Hepatocyte (in vitro differentiated cells): ENCODE results near the gene LHPP. TPM values are rescaled to one million over a fixed set of nuclear protein-coding genes. Genes with fewer than 3 reads are reported as not detected.

Source experiments
- DNase-seq: peaks from one replicate; pipeline ENCODE4 v3.0.0-alpha.2; 2016; ENCODE audit warnings: low spot score
- H2AFZ ChIP-seq: fragments of 200-600 bp; sonication (generic); 2 replicates; pipeline ENCODE4 v1.6.0; 2016; ENCODE audit warnings: antibody characterized with exemption, mild to moderate bottlenecking
- H3K27ac ChIP-seq: fragments of 200-600 bp; sonication (generic); 2 replicates; pipeline ENCODE4 v1.5.1; 2016; ENCODE audit warnings: mild to moderate bottlenecking
- H3K27me3 ChIP-seq: fragments of 200-600 bp; sonication (generic); 2 replicates; pipeline ENCODE4 v1.6.1; 2016
- H3K36me3 ChIP-seq: fragments of 200-600 bp; sonication (generic); replicated peaks from 2 replicates; pipeline ENCODE4 v1.5.1; 2016; ENCODE audit warnings: low read depth; ENCODE audit not compliant: insufficient read depth
- H3K4me1 ChIP-seq: fragments of 200-600 bp; sonication (generic); 2 replicates; pipeline ENCODE4 v1.5.1; 2016; ENCODE audit warnings: mild to moderate bottlenecking, moderate library complexity; ENCODE audit not compliant: insufficient read depth
- H3K4me2 ChIP-seq: fragments of 200-600 bp; sonication (generic); 2 replicates; pipeline ENCODE4 v1.6.0; 2016
- H3K4me3 ChIP-seq: fragments of 200-600 bp; sonication (generic); 2 replicates; pipeline ENCODE4 v1.5.1; 2016; ENCODE audit warnings: mild to moderate bottlenecking
- H3K79me2 ChIP-seq: fragments of 200-600 bp; sonication (generic); 2 replicates; pipeline ENCODE4 v1.6.0; 2017; ENCODE audit warnings: mild to moderate bottlenecking
- H3K9me2 ChIP-seq: fragments of 200-600 bp; sonication (generic); replicated peaks from 2 replicates; pipeline ENCODE4 v1.6.0; 2017; ENCODE audit warnings: mild to moderate bottlenecking; ENCODE audit not compliant: insufficient read depth
- H3K9me3 ChIP-seq: fragments of 200-600 bp; sonication (generic); 2 replicates; pipeline ENCODE4 v1.5.1; 2016; ENCODE audit warnings: low read depth, mild to moderate bottlenecking
- H4K20me1 ChIP-seq: fragments of 200-600 bp; sonication (generic); 2 replicates; pipeline ENCODE4 v1.6.0; 2016; ENCODE audit warnings: mild to moderate bottlenecking; ENCODE audit not compliant: insufficient read depth, poor library complexity, severe bottlenecking
- CTCF ChIP-seq: fragments of 200-600 bp; sonication (generic); IDR thresholded peaks from 2 replicates; pipeline ENCODE4 v1.5.1; 2016; ENCODE audit warnings: antibody characterized with exemption, mild to moderate bottlenecking; ENCODE audit not compliant: poor library complexity
- EZH2 ChIP-seq: fragments of 200-600 bp; sonication (generic); IDR thresholded peaks from 2 replicates; pipeline ENCODE4 v1.6.1; 2016; ENCODE audit warnings: antibody characterized with exemption, mild to moderate bottlenecking, borderline replicate concordance
- EZH2phosphoT487 ChIP-seq: fragments of 200-600 bp; sonication (generic); IDR thresholded peaks from one replicate; pipeline ENCODE4 v1.6.1; 2018; ENCODE audit warnings: antibody characterized with exemption, mild to moderate bottlenecking, low read depth, moderate library complexity; ENCODE audit not compliant: unreplicated experiment, severe bottlenecking
- WGBS: methylation state at CpG from one replicate; pipeline ENCODE4 v1.1.6; 2016; ENCODE audit warnings: low lambda C conversion rate; ENCODE audit errors: missing lambda C conversion rate; 5-methylcytosine and 5-hydroxymethylcytosine counted together
- polyA plus RNA-seq: library from polyadenylated mRNA; unstranded; fragments of >200 nt; fragmentation: Nextera tagmentation; extraction: Ambion mirVana; gene quantifications from 2 replicates; pipeline ENCODE4 v1.2.1, GENCODE V29; 2016
- total RNA-seq: library from RNA; depleted of rRNA; stranded (reverse); fragments of >200 nt; gene quantifications from 2 replicates; pipeline ENCODE4 v1.2.3, GENCODE V29; 2014

The LHPP gene
- total and polyA plus RNA-seq, 2 experiments from 2014 or later, result 29.4 to 30.3 TPM

- TF ChIP-seq EZH2, result no peak
- TF ChIP-seq CTCF, result peak; percentile 69
- no peak for TF ChIP-seq EZH2phosphoT487
- no peaks in the 10 kb centered on the region for H3K4me1 ChIP-seq
- H3K79me2 ChIP-seq, result no peaks in the 10 kb centered on the region
- no peak overlapping the region for H3K27ac ChIP-seq
- no peak overlapping the region for H3K4me2 ChIP-seq
- H4K20me1 ChIP-seq, result no peaks in the 10 kb centered on the region
- DNase-seq, result peak; percentile 73
- no peak overlapping the region for H3K4me3 ChIP-seq
- no peaks in the 10 kb centered on the region for H3K36me3 ChIP-seq
- 64% methylated on average over 26 of the region's 26 CpGs for WGBS
- no peaks in the 10 kb centered on the region for H3K9me3 ChIP-seq
- no peaks in the 10 kb centered on the region for H3K27me3 ChIP-seq
- no peak overlapping the region for H2AFZ ChIP-seq
- H3K9me2 ChIP-seq, result no peaks in the 10 kb centered on the region
These were observed 78.5 kb downstream of the LHPP start for GRCh38 chr10:124539935-124540641.

GRCh38 chr10:124541076-124541903 is 79.7 kb downstream of the LHPP start:
- TF ChIP-seq EZH2, result no peak
- no peak for TF ChIP-seq EZH2phosphoT487
- TF ChIP-seq CTCF, result no peak
- Histone ChIP-seq H3K79me2 (no peaks in the 10 kb centered on the region), H3K4me3 (no peak overlapping the region), H3K9me3 (no peaks in the 10 kb centered on the region), H3K9me2 (no peaks in the 10 kb centered on the region), H3K27me3 (no peaks in the 10 kb centered on the region), H3K4me2 (no peak overlapping the region), H3K27ac (no peak overlapping the region), H4K20me1 (no peaks in the 10 kb centered on the region), H3K4me1 (no peaks in the 10 kb centered on the region), H2AFZ (no peak overlapping the region), H3K36me3 (no peaks in the 10 kb centered on the region)
- WGBS, result 88% methylated on average over 23 of the region's 23 CpGs
- no peak for DNase-seq

- WGBS, result 97% methylated on average over 3 of the region's 3 CpGs
- TF ChIP-seq EZH2phosphoT487 (no peak), CTCF (no peak), EZH2 (no peak)
These were observed 80.7 kb downstream of the LHPP start for GRCh38 chr10:124542336-124542735.

More at GRCh38 chr10:124542336-124542735, 80.7 kb downstream of the LHPP start:
- Histone ChIP-seq H3K27me3 (no peaks in the 10 kb centered on the region), H3K4me3 (no peak overlapping the region), H2AFZ (no peak overlapping the region), H3K4me2 (no peak overlapping the region), H4K20me1 (no peaks in the 10 kb centered on the region), H3K9me3 (no peaks in the 10 kb centered on the region), H3K4me1 (peaks cover 1% of the 10 kb centered on the region), H3K9me2 (no peaks in the 10 kb centered on the region), H3K36me3 (no peaks in the 10 kb centered on the region), H3K79me2 (no peaks in the 10 kb centered on the region), H3K27ac (no peak overlapping the region)
- DNase-seq, result no peak
